ENCODE data around the gene CZIB. TPM values are rescaled to one million over a fixed set of nuclear protein-coding genes. Genes with fewer than 3 reads are reported as not detected.

CZIB gene
- total RNA-seq, 2 donors from 2014 or later, result 28.0 to 46.0 TPM

- Histone ChIP-seq H3K4me3 (no peak overlapping the region), H3K9me3 (no peaks in the 10 kb centered on the region), H3K27ac (no peak overlapping the region), H3K4me1 (replicated peaks) (peaks cover under 1% of the 10 kb centered on the region), H3K27me3 (replicated peaks; ENCODE audit: insufficient read depth) (no peaks in the 10 kb centered on the region), H3K36me3 (no peaks in the 10 kb centered on the region)
- TF ChIP-seq CTCF (IDR thresholded peaks at IDR 0.05) (peak; percentile 79 to 85 (median 80)), POLR2AphosphoS5 (IDR thresholded peaks at IDR 0.05) (no peak)
- intact Hi-C loops (cut with DNase I), result loop anchor here (5.0 kb wide), 1 partner anchor 260 kb away; the partner anchor contains the start of gene ECHDC2
- WGBS, result 22% methylated on average over 16 of the region's 16 CpGs
- peak; percentile 68 for DNase-seq (ENCODE audit: low spot score)
Observed at GRCh38 chr1:53182111-53182593, 38.3 kb downstream of the CZIB start.

DNA sequence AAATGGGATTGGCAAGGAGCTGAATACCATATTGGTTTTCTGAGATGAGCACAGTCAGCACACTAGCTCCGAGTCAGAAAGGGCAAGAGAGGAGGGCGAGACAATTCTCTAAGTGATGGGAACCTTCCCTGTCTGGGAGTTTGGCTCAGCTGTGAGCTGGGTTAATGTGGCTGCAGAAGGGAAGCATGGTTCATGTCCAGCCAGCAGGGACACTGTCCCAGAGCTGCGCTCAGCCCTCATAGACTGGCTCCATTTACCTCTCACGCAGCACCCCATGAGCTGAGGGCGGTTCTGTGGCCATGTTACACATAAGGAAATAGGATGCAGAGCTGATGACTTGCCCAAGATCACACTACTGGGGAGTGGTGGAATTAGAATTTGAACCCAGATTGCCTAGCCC, 39.5 kb downstream of the CZIB start:
- TF ChIP-seq CTCF (IDR thresholded peaks at IDR 0.05), result no peak
- no peak for TF ChIP-seq POLR2A (IDR thresholded peaks at IDR 0.05)
- TF ChIP-seq POLR2AphosphoS5 (IDR thresholded peaks at IDR 0.05), result no peak
- no peak for DNase-seq (ENCODE audit: low spot score)
- Histone ChIP-seq H3K27ac (no peak overlapping the region), H3K4me1 (replicated peaks) (peaks cover 6% of the 10 kb centered on the region), H3K27me3 (replicated peaks; ENCODE audit: insufficient read depth) (no peaks in the 10 kb centered on the region), H3K9me3 (no peaks in the 10 kb centered on the region), H3K4me3 (no peak overlapping the region), H3K36me3 (no peaks in the 10 kb centered on the region)
- intact Hi-C loops (cut with DNase I), result loop anchor here (5.0 kb wide), 1 partner anchor 259 kb away; the partner anchor contains the start of gene ECHDC2
- WGBS, result 94% methylated on average over 5 of the region's 5 CpGs

- DNase-seq (ENCODE audit: low spot score), result no peak
- Histone ChIP-seq H3K27me3 (replicated peaks; ENCODE audit: insufficient read depth) (no peaks in the 10 kb centered on the region), H3K4me3 (no peak overlapping the region), H3K9me3 (no peaks in the 10 kb centered on the region), H3K27ac (no peak overlapping the region), H3K36me3 (no peaks in the 10 kb centered on the region), H3K4me1 (replicated peaks) (peaks cover 6% of the 10 kb centered on the region)
- intact Hi-C loops (cut with DNase I), result loop anchor here (5.0 kb wide), 1 partner anchor 258 kb away; the partner anchor contains the start of gene ECHDC2
- WGBS, result 93% methylated on average over 2 of the region's 2 CpGs
- TF ChIP-seq CTCF (IDR thresholded peaks at IDR 0.05) (no peak), POLR2AphosphoS5 (IDR thresholded peaks at IDR 0.05) (no peak), POLR2A (IDR thresholded peaks at IDR 0.05) (no peak)
Observed at GRCh38 chr1:53180226-53180625, 40.2 kb downstream of the CZIB start.

GRCh38 chr1:53176452-53177208, 43.8 kb downstream of the CZIB start:
- peak; percentile 90 for TF ChIP-seq POLR2AphosphoS5 (IDR thresholded peaks at IDR 0.05)
- TF ChIP-seq CTCF (IDR thresholded peaks at IDR 0.05), result peak in 3 of 4 experiments; percentile 33 to 37 (median 36)
- no peak for TF ChIP-seq POLR2A (IDR thresholded peaks at IDR 0.05)
- peak overlapping the region in 1 of 2 donors; percentile 28 for H3K27ac ChIP-seq
- no peak overlapping the region for H3K4me3 ChIP-seq
- WGBS, result 16% methylated on average over 10 of the region's 10 CpGs
- no peaks in the 10 kb centered on the region for H3K9me3 ChIP-seq
- intact Hi-C loops (cut with DNase I), result no loop called here
- H3K36me3 ChIP-seq, result no peaks in the 10 kb centered on the region
- H3K4me1 ChIP-seq (replicated peaks), result peaks cover 9% of the 10 kb centered on the region
- DNase-seq (ENCODE audit: low spot score), result peak; percentile 78
- no peaks in the 10 kb centered on the region for H3K27me3 ChIP-seq (replicated peaks; ENCODE audit: insufficient read depth)
